ENCODE measurements around the gene CGB8. TPM values are rescaled to one million over a fixed set of nuclear protein-coding genes. Genes with fewer than 3 reads are reported as not detected.
"Not testable (repeated sequence)": the region's sequence is repeated elsewhere in the genome, so short reads cannot be mapped to it uniquely, and the experiment has no call there.

Gene CGB8
- total RNA-seq, 1 donor from 2014 or later: not detected

- no peak for DNase-seq (ENCODE audit: low spot score in 2 of 2)
- H3K36me3 ChIP-seq: peaks cover 0 to 2% of the 10 kb centered on the region in 2 donors
- H3K27me3 ChIP-seq: peaks cover 9% of the 10 kb centered on the region
- intact Hi-C loops (cut with DNase I): no loop called here
- peaks cover 8 to 18% of the 10 kb centered on the region in 2 donors for H3K4me1 ChIP-seq
- no peak overlapping the region for H3K4me3 ChIP-seq
- no peak overlapping the region for H3K27ac ChIP-seq
- H3K9me3 ChIP-seq: no peaks in the 10 kb centered on the region
- TF ChIP-seq, protein P1, sequence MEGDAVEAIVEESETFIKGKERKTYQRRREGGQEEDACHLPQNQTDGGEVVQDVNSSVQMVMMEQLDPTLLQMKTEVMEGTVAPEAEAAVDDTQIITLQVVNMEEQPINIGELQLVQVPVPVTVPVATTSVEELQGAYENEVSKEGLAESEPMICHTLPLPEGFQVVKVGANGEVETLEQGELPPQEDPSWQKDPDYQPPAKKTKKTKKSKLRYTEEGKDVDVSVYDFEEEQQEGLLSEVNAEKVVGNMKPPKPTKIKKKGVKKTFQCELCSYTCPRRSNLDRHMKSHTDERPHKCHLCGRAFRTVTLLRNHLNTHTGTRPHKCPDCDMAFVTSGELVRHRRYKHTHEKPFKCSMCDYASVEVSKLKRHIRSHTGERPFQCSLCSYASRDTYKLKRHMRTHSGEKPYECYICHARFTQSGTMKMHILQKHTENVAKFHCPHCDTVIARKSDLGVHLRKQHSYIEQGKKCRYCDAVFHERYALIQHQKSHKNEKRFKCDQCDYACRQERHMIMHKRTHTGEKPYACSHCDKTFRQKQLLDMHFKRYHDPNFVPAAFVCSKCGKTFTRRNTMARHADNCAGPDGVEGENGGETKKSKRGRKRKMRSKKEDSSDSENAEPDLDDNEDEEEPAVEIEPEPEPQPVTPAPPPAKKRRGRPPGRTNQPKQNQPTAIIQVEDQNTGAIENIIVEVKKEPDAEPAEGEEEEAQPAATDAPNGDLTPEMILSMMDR (IDR thresholded peaks at IDR 0.05): no peak
Observed at GRCh38 chr19:49020931-49021895, 27.7 kb downstream of the CGB8 start.

GRCh38 chr19:49020342-49020741 is 28.6 kb downstream of the CGB8 start:
- intact Hi-C loops (cut with DNase I): no loop called here
- no peaks in the 10 kb centered on the region for H3K9me3 ChIP-seq
- peaks cover 3 to 9% of the 10 kb centered on the region in 2 donors for H3K36me3 ChIP-seq
- H3K27me3 ChIP-seq: peaks cover 9% of the 10 kb centered on the region
- no peak overlapping the region for H3K27ac ChIP-seq
- no peak overlapping the region for H3K4me3 ChIP-seq
- TF ChIP-seq, protein P1 (IDR thresholded peaks at IDR 0.05): no peak
- no peak for DNase-seq (ENCODE audit: low spot score in 2 of 2)
- H3K4me1 ChIP-seq: peaks cover 8 to 18% of the 10 kb centered on the region in 2 donors

DNA sequence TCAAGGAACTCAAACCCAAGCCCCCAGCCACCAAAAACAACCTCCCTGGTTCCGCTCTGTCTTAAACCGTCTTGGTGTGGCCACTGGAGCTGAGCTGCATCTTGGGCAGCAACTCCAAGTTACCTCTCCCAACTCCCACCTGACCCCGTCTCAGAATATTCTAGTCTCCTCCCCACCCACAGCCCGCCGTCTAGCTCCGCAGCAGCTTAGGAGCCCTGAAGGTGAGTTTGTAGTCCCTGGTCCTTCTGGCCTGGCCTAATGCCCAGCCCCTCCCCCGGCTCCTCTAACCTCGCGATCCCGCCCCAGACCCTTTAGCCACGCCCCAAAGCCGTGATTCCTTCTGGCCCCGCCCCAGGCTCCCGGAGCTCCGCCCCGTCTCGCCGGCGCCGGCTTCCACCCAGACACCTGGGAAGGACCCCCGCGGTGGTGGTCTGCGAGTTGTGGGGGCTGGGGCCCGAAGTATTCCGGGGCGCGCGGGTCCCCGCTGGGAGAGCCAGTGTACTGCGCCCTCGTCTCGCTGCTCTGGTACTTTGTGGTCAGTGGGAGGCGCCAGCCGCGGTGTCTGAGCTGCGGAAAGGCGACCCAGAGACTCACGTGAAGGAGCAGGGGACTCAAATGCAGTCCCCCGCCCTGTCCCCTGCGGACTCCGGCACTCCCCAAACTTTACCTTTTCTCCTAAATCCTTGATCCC is 29.5 kb downstream of the CGB8 start:
- H3K4me3 ChIP-seq: peak overlapping the region; percentile 56 to 65

GRCh38 chr19:49018388-49019241 is 30.3 kb downstream of the CGB8 start:
- DNase-seq (ENCODE audit: low spot score in 2 of 2); H3K27me3 ChIP-seq; H3K27ac ChIP-seq; intact Hi-C loops (cut with DNase I); H3K9me3 ChIP-seq: not testable (repeated sequence)
- peak overlapping the region; percentile 56 to 65 for H3K4me3 ChIP-seq
- H3K4me1 ChIP-seq: peaks cover 8 to 18% of the 10 kb centered on the region in 2 donors
- H3K36me3 ChIP-seq: peaks cover 13 to 24% of the 10 kb centered on the region in 2 donors

More for the DNA sequence above, 29.5 kb downstream of the CGB8 start:
- Histone ChIP-seq H3K9me3 (no peaks in the 10 kb centered on the region), H3K27ac (no peak overlapping the region), H3K36me3 (peaks cover 9 to 19% of the 10 kb centered on the region in 2 donors), H3K27me3 (peaks cover 9% of the 10 kb centered on the region), H3K4me1 (peaks cover 8 to 18% of the 10 kb centered on the region in 2 donors)
- TF ChIP-seq, protein P1 (IDR thresholded peaks at IDR 0.05): peak in 1 of 3 experiments; percentile 6
- intact Hi-C loops (cut with DNase I): no loop called here
- peak in 1 of 2 donors; percentile 71 for DNase-seq (ENCODE audit: low spot score in 2 of 2)

GRCh38 chr19:49017666-49018351 is 31.1 kb downstream of the CGB8 start:
- TF ChIP-seq, protein P1 (IDR thresholded peaks at IDR 0.05): peak; percentile 34 to 56 (median 39)

More at GRCh38 chr19:49017666-49018351, 31.1 kb downstream of the CGB8 start:
- intact Hi-C loops (cut with DNase I): no loop called here
- peak in 1 of 2 donors; percentile 77 for DNase-seq (ENCODE audit: low spot score in 2 of 2)
- Histone ChIP-seq H3K27me3 (peaks cover 9% of the 10 kb centered on the region), H3K27ac (no peak overlapping the region), H3K4me3 (peak overlapping the region; percentile 56 to 65), H3K9me3 (no peaks in the 10 kb centered on the region), H3K4me1 (peaks cover 8 to 18% of the 10 kb centered on the region in 2 donors), H3K36me3 (peaks cover 13 to 24% of the 10 kb centered on the region in 2 donors)

All from ascending aorta (tissue), 2 donors.